Fibroblast of the conjunctiva (primary cell): ENCODE data around the gene ZNF511.

ENCODE experiments used
- DNase-seq: peaks from one replicate; pipeline ENCODE4 v3.0.0-alpha.2; 2010; ENCODE audit warnings: low read depth

ZNF511 gene

DNA sequence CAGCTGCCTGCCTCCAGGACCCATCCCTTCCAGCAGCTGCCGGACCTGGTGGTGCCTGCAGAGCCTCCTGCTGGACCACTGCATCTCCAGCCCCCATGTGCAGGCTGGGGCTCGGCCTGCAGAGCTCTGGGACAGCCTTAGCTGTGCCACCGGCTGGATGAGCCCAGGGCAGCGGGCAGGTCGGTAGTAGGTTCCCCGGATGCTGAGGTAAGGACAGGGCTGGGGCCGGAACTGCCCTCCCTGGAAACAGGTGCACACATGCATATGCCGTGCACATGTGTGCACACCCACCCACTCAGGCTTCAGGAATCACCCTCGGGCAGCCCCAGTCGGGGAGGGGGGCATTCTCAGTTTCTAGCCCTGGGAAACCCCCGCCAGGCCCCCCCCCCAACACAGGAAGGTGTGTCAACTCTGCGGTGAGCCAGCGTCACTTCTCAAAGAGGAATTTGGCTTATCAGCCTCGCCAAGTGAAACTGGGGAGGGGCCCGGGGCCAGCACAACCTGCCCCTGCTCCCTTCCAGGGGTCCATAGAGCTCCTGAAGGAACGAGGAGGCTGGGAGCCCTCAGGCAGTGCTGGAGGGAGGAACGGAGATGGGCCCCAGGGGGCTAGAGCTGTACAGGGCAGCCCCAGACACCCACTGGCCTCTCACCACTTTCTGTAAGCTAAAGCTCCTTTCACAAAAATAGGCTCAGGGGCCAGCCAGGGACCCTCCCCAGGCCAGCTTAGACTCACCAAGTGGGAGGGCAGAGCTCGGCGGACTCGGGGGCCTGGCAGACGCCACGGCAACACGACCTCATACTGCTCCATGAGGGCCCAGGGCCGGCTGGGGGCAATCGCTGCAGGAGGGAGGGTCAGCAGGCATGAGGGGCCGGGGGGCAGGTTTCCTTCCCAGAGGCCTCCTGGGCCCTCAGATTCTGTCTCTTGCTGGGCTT, 33.7 kb upstream of the ZNF511 start:
- no peak for DNase-seq

DNA sequence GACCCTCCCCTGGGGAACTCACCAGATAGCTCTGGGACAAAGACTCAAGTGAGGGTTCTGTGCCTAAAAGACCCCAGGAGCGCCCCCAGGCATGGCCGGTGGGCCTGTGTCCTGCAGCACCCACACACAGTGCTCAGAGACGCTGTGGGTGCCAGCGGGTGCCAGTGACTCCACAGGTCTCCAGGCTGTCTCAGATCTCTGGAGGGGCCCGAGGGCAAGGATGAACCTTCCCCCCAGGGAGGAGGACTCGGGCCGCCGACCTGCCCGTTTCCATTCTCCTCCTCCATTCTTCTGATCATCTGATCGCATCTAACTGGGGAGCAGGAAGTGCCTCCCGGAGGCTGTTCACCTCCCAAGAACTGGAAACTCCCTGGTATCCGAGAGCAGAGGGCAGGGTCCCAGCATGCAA, 33.0 kb upstream of the ZNF511 start:
- DNase-seq = no peak

DNA sequence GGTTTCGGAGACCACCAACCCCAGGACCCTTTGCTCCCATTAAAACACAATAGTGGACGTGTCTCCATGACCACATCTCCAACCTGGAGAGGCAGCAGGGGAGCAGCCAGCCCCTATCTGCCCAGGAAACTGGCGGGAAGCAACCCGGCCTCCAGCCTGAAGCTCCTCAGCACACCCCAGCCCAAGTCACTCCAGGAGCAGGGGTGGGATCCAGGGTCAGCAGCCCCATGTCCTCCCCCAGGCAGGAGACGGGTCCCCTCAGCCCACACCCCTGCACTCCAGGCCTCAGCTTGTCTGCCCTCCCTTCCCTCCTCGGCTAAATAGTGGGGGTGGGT, 32.6 kb upstream of the ZNF511 start:
- DNase-seq = no peak

DNA sequence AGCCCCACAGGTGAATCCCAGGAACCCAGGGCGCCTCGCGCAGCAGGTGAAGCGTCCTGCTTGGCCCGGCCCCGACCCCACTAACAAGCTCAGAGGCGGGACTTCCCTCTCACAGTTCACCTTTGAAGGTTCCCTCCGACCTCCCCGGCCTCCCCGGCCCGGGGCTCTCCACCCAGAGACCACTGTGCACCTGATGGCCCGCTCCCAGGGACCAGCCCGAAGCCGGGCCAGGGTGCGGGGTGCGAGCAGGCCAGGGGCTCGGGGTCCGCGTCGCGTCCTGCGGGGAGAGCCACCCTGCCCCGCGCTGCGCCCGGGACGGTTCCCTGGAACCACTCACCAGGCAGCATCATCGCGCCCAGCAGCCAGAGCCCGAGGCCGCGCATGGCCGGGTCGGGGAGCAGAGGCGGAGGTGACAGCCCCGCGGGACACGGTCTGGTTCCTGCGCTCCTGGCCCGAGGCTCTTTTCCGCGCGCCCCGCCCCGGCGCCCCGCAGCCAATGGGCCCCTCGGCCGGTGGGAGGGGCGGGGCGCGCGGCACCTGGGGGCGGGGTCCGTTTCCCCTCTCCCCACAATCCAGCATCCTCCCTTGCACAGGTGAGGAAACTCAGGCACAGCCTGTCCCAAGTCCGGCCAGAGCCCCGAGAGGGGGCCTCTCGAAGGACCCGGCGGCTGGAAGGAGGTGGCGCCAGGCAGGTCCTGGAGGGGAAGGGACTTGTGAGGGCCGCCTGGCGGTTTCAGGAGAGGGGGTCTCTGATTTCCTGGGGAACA, 32.1 kb upstream of the ZNF511 start, which contains the start of gene ADAM8:
TSS of gene ADAM8 (minus strand) at position 434 of the 767 bp plus-strand sequence. CDS start at position 383, 51 bp downstream.
- no peak for DNase-seq

DNA sequence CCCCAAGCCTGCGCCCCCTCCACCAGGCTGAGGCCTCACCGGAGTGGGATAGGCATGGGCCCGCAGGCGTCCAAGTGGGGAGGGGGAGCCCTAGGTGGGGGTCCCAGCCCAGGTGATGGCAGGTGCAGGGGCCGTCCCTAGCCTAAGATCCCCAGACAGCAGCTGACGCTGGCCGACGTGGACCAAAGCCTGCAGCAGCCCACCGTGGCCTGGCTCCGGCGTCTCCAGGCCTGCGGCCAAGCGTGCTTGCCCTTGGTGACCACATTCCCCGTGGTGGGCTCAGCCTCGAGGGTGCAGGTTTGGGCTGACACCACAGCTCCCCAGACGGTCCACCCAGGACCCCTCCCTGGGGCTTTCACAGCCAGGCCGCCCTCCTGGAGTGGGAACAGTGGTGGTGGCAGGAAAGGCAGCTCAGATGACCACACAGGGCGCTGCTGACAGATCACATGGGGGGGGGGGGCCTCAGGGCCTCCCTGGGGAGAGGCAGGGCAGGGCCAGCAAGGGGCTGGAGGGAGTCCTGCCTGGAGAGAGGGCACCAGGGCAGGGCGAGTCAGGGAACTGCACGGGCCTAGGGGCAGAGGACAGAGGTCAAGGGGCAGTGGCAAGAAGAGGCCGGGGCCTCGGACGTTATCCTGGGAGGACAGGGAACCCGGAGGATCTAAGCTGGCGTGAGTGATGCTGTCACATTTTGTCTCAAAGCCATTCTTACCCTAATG, 31.3 kb upstream of the ZNF511 start:
- no peak for DNase-seq

DNA sequence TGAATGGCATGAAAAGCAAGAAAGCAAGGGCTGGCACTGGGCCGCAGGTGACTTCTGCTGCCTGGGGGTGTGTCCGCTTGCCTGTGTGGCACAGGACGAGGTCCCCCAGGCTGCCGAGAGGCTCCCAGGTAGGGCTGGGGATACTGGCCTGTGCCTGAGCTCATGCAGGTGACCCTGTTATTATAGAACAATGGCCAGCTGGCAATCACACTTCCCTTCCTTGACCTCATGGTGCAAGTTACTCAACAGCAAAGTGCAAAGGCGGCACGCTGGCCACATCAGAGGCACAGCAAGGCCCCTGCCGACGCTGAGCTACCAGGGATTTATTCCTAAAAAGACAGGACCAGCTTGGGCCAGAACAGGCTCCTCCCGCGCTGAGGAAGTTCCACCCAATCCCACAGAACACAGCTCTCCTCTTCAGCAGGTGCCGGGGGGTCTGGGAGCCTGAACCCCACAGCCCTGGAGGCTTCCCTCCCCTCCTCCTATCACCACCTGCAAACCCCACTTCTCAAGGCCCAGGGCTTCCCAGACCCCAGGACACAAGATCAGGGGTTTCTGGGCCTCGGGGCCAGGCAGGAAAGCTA, 30.6 kb upstream of the ZNF511 start:
- DNase-seq = no peak

DNA sequence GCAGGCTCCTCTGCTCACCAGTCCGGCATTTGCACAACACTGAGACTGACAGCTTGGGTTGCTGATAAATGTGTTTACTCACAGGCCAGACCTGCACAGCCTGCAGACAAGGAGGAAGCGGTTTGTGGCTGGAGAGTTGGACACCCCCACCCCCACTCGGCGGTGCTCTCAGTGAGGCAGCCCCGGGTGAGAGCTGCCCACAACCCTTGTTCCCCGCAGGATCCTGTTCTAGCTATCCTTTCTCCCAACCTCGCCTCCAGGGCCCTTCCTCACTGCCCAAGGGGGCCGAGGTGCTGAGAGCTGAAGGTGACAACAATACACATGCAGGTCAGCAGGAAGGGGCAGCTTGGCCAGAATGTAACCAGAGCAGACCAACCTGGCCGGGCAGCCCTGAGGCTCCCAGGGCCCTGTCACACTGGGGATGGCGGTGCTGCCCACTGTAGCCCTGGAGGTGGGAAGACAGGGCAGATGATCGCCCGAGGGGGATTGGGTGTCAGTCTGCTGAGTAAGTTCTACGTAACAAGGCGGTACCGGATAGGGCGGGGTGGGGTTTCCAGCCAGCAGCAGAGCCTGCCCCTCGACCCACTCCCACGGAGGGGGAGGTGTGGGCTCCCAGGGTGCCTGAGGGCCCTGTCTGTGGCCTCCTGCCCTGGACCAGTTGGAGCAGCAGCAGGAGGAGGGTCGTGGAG, 30.0 kb upstream of the ZNF511 start:
- no peak for DNase-seq

DNA sequence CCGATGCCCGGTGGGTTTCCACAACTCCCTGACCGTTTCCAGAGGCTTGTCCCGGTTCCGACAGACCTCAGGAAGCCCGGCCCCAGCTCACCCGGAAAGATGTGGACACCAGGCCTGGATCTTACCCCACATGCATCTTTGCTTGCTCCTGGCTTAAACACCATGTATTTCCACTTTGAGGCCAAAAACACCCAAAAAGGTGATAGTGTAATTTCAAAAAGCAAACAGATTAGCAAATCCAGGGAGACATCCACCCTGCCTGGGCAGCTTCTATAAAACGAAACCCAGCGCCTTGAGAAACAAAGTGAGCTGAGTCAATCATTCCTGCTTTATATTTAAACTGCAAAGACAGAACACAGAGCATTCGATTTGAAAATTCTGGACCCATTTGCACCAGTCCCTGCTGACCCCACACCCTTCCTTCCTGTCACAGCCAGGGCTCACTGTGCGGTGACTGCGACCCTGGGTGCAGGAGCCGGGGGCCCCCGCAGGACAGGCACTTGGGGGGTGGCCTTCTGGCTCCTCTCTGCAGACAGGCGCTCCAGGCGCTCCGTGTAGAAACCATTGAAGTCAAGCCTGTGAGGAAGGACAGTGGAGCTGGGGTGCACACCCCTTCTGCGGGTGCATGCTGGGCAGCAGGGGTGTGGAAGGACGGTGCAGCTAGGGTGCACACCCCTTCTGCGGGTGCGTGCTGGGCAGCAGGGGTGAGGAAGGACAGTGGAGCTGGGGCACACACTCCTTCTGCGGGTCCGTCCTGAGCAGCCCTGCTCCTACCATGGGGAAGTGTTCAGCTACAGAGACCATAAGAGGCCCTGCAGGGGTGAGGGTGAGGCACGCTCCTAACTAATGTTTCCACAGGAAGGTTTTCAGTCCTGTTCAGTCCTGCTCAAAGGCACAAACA, 29.1 kb upstream of the ZNF511 start:
- no peak for DNase-seq

DNA sequence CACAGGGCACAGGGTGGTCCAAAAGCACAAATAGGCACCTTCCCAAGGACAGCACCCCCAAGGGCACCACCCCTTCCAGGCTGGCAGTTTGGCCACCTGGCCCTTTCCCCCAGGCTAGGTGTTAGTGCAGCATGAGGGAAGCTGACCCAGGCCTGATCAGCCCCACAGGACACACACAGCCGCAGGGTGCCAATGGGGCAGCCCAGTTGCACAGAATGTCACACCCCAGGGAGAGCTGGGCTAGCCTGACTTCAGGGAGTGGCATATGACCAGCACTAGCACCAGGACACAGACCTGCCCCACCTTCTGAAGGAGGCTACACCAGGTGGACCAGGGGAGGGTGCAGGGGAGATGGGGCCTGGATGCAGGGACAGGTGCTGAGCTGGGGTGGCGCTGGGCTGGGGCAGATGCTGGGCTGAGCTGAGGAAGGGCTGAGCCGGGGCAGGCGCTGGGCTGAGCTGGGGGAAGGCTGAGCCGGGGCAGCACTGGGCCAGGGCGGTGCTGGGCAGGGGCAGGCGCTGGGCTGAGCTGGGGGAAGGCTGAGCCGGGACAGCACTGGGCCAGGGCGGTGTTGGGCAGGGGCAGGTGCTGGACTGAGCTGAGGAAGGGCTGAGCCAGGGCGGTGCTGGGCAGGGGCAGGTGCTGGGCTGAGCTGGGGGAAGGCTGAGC, 28.2 kb upstream of the ZNF511 start:
- no peak for DNase-seq

DNA sequence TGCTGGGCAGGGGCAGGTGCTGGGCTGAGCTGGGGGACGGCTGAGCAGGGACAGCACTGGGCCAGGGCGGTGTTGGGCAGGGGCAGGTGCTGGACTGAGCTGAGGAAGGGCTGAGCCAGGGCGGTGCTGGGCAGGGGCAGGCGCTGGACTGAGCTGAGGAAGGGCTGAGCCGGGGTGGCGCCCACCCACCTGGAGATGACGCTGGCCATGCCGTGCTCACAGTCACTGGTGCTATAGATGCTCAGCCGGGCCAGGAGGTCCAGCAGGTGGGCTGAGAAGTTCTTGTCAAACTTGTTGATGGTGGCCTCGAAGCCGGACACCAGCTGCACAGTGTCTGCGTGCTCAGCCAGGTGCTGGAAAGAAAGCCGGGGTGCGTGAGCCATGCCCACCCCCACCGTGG, 27.6 kb upstream of the ZNF511 start:
- DNase-seq = no peak

DNA sequence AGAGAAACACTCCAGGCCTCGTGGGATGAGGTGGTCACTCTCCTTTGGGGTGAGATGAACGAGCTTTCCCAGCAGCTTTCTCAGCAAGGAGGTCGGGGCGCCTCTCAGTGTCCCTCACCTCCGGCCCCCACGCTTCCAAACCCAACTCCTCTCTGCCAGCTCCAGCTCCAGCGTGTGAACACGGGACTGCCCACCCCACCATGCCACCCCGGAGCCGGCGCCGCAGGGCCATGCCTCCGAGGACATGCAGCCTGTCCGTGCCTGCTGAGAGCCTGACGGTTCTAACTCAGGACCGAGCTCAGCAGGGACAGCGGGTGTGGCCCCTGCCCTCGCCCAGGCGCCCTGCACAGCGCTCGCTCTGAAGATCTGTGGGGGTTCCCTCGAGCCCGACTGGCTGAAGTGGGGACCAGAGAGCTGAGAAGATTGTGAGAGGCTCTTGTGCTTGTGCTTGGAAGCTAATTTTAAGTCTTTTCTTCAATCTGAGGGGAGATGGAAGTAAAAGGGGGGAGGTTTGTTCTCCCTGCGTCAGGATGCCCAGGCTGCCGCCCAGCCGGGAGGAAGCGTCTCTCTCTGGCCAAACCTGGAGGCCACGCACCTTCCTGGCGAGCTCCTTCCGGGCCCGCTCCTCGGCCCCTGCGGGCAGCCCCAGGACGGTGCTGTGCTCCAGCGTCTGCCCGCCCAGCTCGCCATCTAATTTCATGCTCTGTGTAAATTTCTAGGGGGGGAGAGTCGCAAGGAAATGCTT, 26.9 kb upstream of the ZNF511 start:
- DNase-seq = no peak

DNA sequence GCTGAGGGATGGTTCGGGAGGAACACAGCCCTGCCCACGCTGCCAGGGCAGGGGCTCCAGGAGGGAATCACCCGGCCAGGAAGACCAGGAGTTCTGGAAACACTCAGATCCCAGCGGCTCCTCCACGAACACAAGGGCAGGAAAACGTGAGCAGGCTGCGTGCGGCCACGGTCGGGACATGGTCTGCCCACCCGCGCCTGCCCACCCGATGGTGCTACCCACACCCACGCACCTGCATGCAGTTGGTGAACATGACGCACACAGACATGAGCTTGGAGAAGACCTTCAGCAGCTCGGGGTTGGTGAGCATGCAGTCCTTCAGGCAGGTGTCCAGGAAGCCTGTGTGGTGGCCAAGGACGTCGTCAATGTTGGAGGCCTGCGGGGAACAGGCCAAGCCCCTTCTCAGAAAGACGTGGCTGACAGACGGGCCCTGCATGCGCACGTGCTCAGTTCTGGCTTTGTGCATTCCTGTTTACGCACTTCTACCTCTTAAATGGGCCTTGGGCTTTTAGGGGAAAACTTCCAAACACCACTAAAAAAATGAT, 25.8 kb upstream of the ZNF511 start:
- DNase-seq = no peak

DNA sequence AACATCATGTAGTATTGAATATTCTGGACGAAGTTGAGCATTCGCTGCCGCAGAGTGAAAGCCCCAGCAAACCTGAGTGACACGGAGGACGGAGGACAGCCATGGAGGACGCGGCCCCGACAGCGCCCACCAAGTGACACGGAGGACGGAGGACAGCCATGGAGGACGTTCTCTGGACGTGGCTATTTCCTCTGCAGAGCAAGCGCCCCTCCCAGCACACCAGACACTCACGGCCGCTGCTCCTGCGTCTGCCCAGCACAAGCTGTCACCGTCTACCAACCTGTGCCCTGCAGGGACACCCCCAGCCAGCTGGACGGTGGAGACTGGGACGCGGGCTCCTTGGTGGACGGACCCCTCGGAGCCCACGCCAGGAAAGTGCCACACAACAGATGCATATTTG, 24.8 kb upstream of the ZNF511 start:
- no peak for DNase-seq

DNA sequence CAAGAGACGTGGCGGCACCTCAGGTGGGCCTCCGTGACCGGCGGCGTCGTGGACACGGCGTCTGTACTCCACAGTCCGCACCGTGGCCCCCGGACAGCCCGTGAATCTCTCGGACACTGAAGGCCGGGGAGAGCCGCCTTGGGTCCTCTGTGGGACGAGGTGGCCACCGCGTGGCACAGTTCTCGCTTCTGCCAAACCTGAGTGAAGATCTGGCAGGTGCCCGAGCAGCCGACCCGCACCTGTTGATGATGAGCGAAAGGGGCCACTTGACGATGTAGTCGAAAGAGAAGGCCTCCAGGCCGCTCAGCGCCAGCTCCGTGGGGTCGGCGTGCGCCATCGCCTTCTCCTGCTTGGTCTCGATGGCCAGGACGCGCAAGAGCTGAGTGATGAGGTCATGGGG, 23.5 kb upstream of the ZNF511 start:
- DNase-seq = no peak

DNA sequence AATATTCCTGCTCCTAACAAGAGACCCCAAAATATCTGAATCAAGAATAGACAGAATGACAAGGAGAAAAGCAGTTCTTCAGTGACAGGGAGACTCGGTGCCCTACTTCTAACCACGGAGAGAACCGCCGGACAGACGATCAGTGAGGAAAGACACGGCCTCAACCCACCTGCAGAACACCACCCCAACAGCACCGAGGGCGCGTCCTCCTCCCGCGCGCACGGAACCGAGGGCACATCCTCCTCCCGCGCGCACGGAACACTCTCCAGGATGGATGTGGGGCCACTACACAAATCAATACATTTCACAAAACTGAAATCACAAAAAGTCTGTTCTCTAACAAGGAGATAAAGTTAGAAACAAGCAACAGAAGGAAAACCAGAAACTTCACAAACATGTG, 22.3 kb upstream of the ZNF511 start:
- no peak for DNase-seq

DNA sequence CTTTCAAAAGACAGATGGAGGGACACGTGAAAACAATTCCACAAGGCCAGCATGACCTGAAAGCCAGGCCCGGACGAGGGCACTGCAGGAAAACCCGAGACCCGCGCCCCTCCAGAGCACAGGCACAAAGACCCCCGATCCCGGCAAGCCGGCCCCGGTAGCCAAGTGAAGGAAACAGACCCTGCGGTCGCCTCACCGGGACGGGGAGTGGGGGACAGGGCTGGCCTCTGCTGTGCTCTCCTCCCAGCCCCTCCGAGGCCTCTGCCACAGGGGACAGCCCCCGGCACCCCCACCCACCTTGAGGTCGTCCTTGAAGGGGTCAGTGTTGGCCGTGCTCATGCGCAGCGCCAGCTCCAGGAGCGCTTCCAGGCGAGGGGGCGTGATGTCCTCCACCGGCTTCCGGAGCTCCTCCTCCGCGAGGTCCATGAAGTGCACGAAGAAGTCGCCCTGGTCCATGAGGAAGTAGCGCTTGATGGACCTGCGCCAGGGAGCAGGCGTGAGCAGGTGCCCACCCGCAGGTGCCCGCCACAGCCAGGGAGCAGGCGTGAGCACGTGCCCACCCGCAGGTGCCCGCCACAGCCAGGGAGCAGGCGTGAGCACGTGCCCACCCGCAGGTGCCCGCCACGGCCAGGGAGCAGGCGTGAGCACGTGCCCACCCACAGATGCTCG, 20.7 kb upstream of the ZNF511 start:
- DNase-seq = no peak

DNA sequence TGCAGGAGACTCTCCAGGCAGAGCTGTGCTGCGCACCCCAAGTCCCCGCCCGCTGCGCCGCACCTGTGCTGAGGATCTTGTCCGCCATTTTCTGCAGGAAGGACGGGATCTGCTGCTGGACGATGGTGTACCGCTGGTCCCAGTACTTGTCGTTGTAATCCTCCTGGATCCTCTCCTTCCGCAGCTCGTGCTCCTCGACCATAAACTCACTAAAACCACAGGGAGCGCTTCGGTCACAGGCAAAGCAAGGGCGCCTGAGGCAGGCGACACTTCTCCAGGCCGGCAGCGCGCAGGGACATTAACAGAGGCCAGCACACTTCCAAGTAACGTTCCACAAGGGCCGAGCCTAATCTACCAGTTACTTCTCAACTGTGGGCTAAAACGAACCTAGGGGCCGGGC, 19.0 kb upstream of the ZNF511 start:
- no peak for DNase-seq
